NCI-H774 (cell line): Measurements from ENCODE around the gene PSORS1C2.
"Not testable (repeated sequence)": the region's sequence is repeated elsewhere in the genome, so short reads cannot be mapped to it uniquely, and the experiment has no call there.

ENCODE experiments used
- DNase-seq: peaks from one replicate; lab custom pipeline; 2025; lab: John Stamatoyannopoulos, UW

PSORS1C2 gene

DNA sequence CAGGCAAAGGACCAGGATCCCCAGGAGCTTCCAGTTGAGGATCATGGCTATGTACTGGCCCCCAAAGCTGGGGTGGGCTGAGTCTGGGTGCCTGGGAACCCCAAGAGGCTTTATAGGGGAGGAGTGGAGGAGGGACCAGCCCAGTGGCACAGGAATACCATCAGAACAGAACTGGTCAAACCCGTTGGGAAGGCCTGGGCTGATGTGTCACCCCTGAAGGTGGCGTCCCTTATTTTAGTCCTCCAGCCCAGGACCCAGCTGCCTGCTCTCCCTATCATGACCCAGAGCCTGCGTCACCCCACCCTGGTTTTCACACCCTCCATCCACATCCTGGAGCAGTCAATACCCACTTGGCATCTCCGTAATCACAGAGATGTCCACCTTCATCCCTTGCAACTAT is at the start of gene PSORS1C2:
PSORS1C2 (minus strand) TSS at position 85 of the 400 bp plus-strand sequence; CDS start at position 45, 40 bp downstream.
- no peak for DNase-seq

DNA sequence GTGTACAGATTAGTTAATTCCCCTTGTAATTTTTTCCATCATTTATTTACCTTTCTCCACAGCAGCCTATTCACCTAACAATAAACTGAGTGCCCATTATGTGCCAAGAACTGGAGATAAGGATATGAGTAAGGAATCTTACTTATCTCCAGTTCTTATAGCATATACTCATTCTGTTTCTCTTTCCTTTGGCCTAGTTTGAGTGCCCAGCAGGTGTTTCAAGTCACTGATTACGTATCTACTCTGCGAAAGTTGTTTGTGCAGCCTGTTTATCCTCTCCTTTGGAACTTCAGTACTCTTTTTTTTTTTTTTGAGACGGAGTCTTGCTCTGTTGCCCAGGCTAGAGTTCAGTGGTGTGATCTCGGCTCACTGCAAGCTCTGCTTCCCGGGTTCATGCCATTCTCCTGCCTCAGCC is 48.9 kb upstream of the PSORS1C2 start:
- no peak for DNase-seq

DNA sequence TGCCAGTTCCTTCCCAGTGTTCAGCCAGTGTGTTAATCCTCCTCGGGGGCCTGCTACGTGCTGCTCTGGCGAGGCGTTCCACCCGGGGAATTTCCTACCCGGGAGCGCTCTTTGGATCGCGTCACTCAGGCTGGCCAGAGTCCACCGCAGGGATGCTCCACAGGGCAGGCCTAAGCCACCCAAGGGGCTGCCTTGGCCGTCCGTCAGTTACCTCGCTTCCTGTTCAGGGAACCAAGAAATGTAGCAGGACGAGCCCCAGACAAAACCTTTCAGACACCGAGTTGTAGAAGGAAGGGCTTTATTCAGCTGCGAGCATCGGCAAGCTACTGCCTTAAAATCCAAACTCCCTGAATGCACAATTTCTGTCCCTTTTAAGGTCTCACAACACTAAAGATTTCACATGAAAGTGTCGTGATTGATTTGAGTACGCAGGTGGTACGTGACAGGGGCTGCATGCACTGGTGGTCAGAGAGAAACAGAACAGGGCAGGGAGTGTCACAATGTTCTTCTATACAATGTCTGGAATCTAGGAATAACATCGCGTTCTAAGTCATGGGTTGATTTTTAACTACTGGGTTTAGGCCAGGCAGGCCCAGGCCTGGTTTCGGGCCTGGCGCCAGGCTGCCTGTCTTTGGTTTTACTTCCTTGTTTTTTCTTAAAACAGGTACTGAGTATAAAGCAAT is 47.3 kb upstream of the PSORS1C2 start:
- no peak for DNase-seq

DNA sequence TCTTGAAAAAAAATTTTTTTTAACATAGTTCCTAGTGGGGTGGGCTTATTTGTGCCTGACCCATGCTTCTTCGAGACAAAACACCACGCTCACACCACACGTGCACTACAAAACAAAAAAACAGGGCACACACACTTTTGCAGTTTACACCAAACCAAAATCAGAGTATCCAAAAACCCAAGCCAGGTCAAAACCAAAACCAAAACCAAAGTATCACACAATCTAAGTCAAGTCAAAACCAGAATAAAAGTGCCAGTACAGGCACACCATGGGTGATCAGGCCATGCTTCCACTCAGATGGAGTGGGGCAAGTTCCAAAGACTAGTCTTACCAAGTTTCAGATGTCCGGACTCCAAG is 46.8 kb upstream of the PSORS1C2 start:
- DNase-seq, result not testable (repeated sequence)

DNA sequence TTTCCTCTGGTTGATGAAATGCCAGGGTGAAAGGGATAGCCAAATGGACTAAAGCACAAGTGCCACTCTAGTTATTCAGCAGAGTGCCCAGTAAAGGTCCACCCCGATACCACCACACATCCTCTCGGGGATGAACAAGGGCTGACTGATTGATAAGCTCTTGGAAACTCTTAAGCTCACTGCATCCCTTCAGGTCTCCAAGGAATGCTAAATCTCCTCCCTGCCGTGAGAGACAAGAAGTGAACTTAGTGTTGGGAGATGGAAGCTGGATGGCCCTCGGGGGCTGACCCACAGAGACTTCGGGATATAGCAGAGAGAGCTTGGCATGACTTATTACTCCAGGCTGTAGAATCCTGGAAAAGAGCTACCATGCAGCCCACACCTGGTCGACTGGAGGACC is 45.0 kb upstream of the PSORS1C2 start:
- not testable (repeated sequence) for DNase-seq

DNA sequence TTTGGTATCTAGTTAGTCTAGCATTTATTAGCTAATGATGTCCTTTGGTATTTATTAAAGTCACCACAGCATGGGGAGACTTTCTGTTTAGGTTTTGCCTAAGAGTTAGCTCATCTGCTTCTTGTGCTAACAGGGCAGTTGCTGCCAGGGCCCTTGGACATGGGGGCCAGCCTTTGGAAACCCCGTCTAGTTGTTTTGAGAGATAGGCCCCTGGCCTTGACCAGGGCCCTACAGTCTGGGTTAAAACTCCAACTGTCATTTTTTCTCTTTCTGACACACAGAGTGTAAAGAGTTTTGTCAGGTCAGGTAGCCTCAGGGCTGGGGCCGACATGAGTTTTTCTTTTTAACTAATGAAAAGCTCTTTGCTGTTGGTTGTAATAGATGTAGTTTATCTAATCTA is 44.4 kb upstream of the PSORS1C2 start:
- DNase-seq, result not testable (repeated sequence)

DNA sequence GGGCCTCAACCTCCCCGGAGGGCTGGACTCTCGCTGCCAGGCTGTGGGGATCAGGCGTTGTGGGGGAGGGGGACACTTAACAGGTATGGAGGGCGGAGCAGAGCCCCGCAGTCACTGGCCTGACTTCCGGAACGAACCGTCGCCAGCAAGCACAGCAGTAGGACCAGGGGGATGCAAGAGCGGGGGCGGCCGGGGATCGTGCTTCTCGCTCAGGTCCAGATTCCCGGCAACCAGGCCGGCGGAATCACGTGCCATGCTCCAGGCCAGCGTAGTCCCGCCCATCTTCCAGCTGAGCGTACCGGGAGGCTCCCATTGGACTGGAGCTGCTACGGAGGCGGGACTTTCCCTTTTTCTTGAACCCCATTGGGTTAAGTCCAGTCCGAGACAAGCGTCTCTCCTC is 41.6 kb upstream of the PSORS1C2 start:
- DNase-seq, result no peak

DNA sequence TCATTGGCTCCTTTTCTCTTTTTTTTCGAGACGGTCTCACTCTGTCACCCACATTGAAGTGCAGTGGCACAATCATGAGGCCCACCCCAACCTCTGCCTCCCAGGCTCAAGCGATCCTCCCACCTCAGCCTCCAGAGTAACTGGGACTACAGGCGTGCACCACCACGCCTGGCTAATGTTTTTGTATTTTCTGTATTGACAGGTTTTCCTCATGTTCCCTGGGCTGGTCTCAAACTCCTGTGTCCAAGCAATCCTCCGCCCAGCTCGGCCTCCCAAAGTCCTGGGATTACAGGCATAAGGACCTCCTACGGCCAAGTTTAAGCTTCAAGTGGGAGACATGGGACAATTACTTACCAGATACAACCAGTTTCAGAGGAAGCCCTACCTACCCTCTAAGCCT is 41.0 kb upstream of the PSORS1C2 start:
- DNase-seq, result no peak

DNA sequence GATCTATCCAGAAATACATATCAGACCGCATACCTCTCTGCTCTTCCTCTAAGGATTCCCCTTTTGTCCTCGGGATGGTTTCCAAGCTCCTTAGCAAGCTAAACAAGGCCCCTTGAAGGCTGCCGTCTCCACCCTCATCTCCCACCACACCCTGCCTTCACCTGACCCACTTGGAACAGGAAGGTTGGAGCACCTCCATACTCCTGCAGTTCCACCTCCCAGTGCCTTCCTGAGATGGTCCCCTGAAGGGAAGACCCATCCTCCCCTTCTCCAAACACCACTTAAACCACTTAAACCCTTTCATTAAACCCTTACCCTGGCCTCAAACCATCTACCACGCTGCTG is 40.1 kb upstream of the PSORS1C2 start:
- DNase-seq, result no peak

DNA sequence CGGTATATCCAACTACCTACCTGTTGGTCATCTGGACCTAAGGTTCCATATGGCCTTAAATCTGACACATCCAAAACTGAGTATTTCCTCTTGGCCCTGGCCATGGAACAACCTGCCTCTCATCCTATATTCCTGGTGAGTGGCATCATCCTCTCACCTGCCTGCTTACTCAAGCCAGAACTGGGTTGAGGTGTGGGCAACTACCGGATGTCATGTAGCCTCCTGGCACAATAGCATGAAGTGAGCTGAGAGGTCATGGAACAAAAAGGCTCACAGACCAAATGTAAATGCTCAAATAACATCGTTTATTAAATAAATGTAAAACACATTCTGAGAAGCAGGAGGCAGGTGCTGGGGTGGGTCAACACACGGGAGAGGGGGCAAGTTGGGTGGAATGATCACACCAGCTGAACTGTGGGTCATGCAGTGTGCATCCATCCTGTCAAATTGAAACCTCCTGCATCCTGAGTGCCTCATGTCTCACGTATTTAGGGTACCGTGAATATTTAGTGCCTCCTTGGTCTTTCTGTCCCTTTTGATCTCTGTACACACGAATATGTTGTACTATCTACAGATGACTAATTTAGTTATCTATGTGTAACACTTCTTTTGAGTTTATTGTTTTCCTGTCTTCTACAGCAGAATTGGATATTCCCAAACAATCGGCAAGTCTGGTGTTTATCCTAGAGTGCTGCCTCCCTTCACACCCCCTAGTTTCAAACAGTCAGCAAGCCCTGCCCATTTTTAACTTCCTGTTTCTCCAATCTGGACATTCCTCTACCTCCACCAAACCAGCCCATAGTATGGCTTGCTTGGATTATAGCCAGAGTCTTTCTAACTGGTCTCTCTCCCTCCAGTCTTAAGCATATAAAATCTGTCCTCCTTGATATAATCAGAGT is 39.5 kb upstream of the PSORS1C2 start:
- peak; percentile 9 for DNase-seq

DNA sequence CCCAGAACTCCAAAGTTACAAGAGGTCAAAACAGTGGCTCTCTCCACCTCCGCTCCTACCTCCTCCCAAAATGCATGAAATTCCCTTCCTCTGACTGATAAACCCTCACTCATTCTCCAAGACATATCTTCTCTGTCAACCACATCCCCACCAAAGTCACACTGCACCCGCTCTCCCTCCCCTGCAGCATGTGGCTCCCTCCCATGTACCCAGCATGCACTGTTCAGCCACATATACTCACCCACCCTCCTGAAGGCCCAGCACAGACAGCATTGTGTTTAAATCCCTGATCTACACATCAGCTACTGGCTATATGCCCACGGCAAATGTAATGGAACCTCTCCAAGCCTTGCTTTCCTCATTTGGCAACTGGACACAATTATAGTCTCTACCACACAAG is 37.1 kb upstream of the PSORS1C2 start:
- no peak for DNase-seq

DNA sequence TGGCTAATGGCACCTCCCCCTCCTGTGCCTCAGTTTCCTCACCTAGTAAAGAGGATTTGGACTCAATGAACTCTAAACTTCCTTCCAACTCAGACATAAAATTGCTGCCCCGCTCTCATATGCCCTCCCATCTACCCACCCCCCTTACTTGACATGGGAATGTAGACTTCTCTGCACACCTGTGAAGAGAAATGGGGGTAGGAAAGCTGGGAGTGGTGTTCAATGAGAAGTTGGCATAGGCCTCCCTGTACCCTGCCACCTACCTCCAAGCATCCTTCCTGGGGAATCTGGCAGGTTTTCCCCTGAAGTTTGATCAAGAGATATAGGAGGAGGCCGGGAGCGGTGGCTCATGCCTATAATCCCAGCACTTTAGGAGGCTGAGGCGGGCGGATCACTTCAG is 35.5 kb upstream of the PSORS1C2 start:
- no peak for DNase-seq

DNA sequence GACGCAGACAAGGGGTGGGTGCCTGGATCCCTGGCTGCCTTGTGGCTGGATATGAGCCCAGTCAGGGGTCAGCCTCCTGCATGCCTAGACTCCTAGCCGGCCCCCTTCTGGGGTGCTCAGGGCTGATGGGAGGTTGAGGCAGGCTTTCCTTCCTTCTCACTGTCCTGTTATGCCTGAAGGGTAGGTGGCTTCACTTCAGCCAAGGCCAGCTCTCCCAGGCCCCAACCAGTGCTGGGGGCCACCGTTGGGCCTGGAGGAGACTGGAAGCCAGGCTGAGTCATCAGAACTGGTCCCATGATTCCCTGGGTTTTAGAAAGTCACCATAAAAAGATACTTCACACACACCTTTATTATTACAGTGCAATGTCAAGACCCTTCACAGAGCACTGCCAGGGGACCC is 34.5 kb upstream of the PSORS1C2 start:
- DNase-seq, result no peak

DNA sequence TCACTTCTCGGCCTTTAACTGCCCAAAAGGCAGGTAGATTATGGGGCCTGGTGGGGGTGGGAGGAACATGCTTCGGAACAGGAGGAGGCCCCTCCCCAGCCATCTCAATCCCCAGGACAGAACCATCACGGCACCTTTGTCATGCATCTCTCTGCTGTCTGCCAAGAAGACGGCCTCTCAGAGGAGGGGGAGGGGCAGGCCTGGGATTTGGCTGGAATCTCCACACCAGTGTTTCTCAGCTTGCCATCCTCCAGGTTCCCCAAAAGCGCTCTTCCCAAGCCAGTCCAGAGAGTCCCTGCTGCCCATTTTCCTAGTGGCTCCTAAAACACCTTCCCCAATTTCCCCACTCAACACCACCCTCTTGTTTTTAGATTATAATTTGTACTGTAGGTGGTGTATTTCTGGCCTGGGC is 34.1 kb upstream of the PSORS1C2 start:
- no peak for DNase-seq

DNA sequence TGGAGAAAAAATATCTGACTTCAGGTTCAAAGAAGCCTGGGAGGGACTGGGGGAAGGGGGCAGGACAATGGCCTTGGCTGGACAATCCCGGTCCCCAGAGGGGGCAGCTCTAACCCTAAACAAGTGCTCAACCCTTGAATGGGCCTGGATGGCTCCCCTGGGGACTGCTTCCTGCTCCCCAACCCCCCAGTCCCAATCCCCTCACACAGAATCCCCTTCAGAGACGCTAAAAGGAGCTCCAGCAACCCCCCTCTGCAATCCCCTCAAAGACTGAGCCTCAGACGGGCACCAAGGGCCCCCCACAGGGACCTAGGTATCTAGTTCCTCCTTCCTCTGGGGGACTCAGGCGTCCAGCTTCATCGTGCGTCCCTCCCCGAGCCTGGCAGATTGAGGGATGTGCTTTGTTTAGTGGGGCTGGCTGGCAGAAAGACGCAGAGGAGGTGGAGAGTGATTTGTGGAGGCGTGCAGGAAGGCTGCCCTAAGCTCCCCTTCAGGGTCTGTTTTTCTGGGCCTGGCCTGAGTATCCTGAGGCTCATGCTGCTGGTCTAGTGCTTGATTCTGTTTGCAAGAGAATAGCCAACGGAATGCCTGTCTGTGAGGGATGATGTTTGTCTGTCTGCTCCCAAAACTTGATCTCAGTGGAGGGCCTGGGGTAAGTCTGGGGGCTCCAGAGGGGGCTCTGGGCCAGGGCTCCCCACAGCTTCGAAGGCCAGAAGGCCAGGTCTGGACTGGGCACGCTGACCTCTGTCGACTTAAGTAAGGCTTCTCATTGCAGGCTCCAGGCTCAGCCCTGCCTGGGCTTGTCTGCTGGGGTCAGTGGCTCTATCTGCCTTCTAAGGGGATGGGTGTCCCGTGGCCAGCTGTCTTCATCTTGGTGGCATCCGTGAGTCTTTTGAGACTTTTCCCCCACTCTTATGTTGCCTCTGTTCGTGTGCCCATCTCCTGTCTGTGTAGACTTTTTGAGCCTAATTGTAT is 33.4 kb upstream of the PSORS1C2 start:
- DNase-seq, result no peak

DNA sequence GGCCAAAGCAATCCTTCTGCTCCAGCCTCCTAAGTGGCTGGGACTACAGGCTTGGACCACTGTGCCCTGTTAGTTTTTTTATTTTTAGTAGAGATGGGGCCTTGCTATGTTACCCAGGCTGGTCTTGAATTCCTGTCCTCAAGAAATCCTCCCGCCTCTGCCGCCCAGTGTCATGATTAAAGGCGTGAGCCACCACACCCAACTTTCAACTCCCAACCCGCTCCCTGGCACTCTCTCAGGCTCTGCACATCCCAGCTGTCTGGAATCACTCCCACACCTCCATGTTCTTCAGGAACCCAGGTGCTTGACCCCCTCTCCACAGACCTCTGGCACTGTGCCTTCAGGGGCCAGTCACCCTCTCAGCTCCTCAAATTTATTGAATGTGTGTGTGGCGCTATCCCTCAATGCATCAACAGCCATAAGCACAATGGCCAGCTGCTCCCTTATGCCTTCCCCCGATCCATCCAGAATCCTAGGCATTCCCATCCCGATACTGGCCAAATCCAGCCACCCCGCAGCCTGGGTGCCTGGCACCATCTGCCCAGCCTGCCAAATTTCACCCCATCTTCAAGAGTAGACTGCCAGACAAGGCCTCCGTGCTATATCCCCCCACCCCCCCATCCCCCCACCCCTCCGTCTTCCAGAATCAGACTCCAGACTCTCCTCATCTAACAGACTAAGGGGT is 32.3 kb upstream of the PSORS1C2 start:
- DNase-seq, result no peak

DNA sequence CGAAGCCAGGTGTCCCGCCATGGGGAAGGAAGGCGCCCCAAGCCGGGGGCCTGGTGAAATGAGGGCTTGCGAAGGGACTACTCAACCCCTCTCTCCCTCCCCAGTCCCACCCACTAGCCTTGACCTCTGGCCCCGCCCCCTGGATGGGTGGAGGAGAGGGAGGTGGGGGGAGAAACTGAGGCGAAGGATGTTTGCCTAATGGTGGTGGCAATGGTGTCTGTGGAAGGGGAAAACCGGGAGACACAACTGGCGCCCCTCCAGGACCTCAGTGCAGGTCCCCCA is 31.7 kb upstream of the PSORS1C2 start, which contains the start of gene POU5F1:
POU5F1 (minus strand) TSS at position 83 of the 282 bp plus-strand sequence; CDS start at position 21, 62 bp downstream.
- no peak for DNase-seq

DNA sequence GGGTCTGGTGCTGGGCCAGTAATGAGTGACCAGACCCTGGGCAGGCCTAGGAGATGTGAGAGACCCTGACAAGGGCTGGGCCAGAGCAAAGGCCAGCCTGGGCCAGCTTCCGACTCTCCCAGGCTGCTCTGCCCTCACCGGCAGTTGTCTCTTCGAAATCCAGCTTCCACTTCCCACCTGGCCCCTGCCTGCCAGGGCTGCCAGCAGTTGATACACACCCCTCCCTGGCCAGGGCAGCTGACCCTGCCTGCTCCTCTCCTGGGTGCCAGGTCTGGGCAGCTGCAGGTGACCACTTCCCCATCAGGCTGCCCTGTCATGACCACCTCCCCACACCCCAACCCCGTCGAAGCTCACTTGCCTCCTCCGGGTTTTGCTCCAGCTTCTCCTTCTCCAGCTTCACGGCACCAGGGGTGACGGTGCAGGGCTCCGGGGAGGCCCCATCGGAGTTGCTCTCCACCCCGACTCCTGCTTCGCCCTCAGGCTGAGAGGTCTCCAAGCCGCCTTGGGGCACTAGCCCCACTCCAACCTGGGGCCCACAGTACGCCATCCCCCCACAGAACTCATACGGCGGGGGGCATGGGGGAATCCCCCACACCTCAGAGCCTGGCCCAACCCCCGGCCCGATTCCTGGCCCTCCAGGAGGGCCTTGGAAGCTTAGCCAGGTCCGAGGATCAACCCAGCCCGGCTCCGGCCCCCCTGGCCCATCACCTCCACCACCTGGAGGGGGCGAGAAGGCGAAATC is 31.2 kb upstream of the PSORS1C2 start:
- not testable (repeated sequence) for DNase-seq

DNA sequence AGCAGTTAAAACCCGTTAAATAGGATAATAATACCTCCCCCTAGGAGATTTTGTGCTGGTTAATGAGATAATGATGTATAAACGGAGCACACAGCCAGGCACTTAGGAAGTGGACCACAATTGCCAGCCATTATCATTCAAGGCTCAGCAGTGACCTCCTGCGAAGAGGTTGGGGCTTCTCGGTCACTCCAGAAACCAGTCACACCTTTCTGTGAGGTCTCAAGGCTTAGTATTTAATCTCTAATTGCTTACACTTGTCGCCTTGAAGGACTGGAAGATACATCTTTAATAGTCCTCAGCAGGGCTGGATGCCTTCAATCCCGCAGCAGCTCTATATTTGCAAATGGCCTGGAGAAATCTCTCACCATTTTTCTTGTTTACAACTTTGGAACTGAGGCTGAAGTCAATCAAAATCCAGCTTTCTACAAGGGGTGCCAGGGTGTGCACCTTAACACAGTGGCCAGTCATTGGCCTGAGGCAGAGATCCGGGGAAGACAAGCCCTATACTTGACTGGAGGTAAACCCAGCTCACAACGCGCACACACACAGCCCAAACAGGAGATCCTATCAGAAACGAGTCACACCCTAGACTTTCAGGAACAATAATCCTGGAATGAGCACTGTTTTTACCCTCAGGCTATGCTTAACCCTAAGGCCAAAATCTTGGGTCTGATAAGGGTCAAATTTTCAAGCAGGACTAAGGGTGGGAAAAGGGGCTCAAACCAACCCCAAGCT is 30.4 kb upstream of the PSORS1C2 start:
- DNase-seq, result no peak

DNA sequence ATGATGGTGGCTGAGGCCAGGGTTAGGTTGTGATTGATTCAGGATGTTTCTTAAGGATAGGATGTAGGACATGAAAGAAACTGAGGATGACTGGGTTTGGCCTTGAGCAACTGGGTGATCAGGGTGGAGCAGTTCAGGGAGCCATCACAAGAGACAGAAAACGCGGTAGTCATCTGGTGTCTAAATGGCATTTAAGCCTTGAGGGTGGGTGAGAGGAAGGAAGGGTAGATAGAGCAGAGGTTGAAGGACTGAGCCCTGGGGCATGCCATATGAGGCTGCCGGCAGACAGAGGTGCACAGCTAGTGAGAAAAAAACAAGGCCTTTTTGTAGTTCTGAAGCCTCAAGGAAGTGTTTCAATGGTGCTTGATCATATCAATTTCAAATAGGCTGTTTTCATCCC is 29.7 kb upstream of the PSORS1C2 start:
- no peak for DNase-seq
